Stimulated activated CD8-positive, alpha-beta memory T cell treated with anti-CD3 and anti-CD28 coated beads, Interleukin-12 subunit alpha, Interleukin-12 subunit beta, amount 100 ng/mL, for 24 hours (primary cell): ENCODE results near the gene LY86.

ENCODE experiments used
- DNase-seq: peaks from one replicate; pipeline ENCODE4 v3.0.0-alpha.2; 2020; ENCODE audit errors: extremely low read depth

LY86 gene

GRCh38 chr6:6622501-6622900 lies 34.0 kb downstream of the LY86 start:
- no peak for DNase-seq

GRCh38 chr6:6623553-6623952 lies 35.0 kb downstream of the LY86 start:
- no peak for DNase-seq

- DNase-seq: no peak
Measured at GRCh38 chr6:6624269-6624990, 35.9 kb downstream of the LY86 start.

GRCh38 chr6:6626187-6626586 lies 37.7 kb downstream of the LY86 start:
- no peak for DNase-seq

- no peak for DNase-seq
Measured at GRCh38 chr6:6629402-6629801, 40.9 kb downstream of the LY86 start.

GRCh38 chr6:6631053-6631452 lies 42.5 kb downstream of the LY86 start:
- no peak for DNase-seq

GRCh38 chr6:6631534-6632276 lies 43.2 kb downstream of the LY86 start:
- no peak for DNase-seq

- no peak for DNase-seq
Measured at GRCh38 chr6:6633898-6634734, 45.6 kb downstream of the LY86 start.

GRCh38 chr6:6634735-6635075 lies 46.2 kb downstream of the LY86 start:
- no peak for DNase-seq

- DNase-seq: no peak
Measured at GRCh38 chr6:6635291-6635690, 46.8 kb downstream of the LY86 start.

GRCh38 chr6:6635869-6636268 lies 47.3 kb downstream of the LY86 start:
- DNase-seq: no peak

- DNase-seq: no peak
Measured at GRCh38 chr6:6639572-6639971, 51.1 kb downstream of the LY86 start.

GRCh38 chr6:6640926-6641325 lies 52.4 kb downstream of the LY86 start:
- DNase-seq: no peak

- DNase-seq: no peak
Measured at GRCh38 chr6:6643398-6643797, 54.9 kb downstream of the LY86 start.

GRCh38 chr6:6645261-6645917 lies 56.9 kb downstream of the LY86 start:
- DNase-seq: no peak

- DNase-seq: no peak
Measured at GRCh38 chr6:6646384-6646783, 57.9 kb downstream of the LY86 start.

- DNase-seq: no peak
Measured at GRCh38 chr6:6646859-6647258, 58.3 kb downstream of the LY86 start.

- no peak for DNase-seq
Measured at GRCh38 chr6:6648692-6649343, 60.3 kb downstream of the LY86 start.

- DNase-seq: no peak
Measured at GRCh38 chr6:6649824-6650349, 61.4 kb downstream of the LY86 start.

- no peak for DNase-seq
Measured at GRCh38 chr6:6650839-6651238, 62.3 kb downstream of the LY86 start.

- DNase-seq: no peak
Measured at GRCh38 chr6:6651335-6651734, 62.8 kb downstream of the LY86 start.
